ENCODE measurements around the gene FAR2. TPM values are rescaled to one million over a fixed set of nuclear protein-coding genes. Genes with fewer than 3 reads are reported as not detected.
"Not testable (repeated sequence)": the region's sequence is repeated elsewhere in the genome, so short reads cannot be mapped to it uniquely, and the experiment has no call there.

FAR2 gene
- total RNA-seq, 2 experiments from 2014 or later = 0.73 TPM; not detected in 1

GRCh38 chr12:29171421-29172258, 22.6 kb downstream of the FAR2 start:
- H2AFZ ChIP-seq (ENCODE audit: low read length) = no peak overlapping the region
- no peaks in the 10 kb centered on the region for H3K36me3 ChIP-seq (ENCODE audit: insufficient read depth, low read length)
- no peaks in the 10 kb centered on the region for H3K79me2 ChIP-seq (ENCODE audit: insufficient read depth, low read depth, low read length)
- no peaks in the 10 kb centered on the region for H4K20me1 ChIP-seq (ENCODE audit: insufficient read depth, low read length)
- H3K4me3 ChIP-seq (ENCODE audit: low read depth, low read length, poor library complexity, severe bottlenecking) = no peak overlapping the region
- H3K4me2 ChIP-seq (ENCODE audit: low read length) = no peak overlapping the region
- 0 out of 2 replicates have a peak, but pooled peaks cover 9% of the 10 kb centered on the region for H3K9me3 ChIP-seq (ENCODE audit: low read length)
- TF ChIP-seq CTCF (conservative IDR thresholded peaks at IDR 0.05; ENCODE audit: low read length) = no peak
- TF ChIP-seq EZH2phosphoT487 (IDR thresholded peaks at IDR 0.05; ENCODE audit: borderline replicate concordance, low read depth, low read length) = no peak
- no peak overlapping the region for H3K27ac ChIP-seq (ENCODE audit: low read depth, low read length, poor library complexity, severe bottlenecking)
- intact Hi-C loops (cut with micrococcal nuclease; ENCODE audit: unreplicated experiment) = no loop called here
- POLR2A ChIA-PET = no interaction called here
- H3K4me1 ChIP-seq (ENCODE audit: insufficient read depth, low read length, poor library complexity, severe bottlenecking) = no peaks in the 10 kb centered on the region
- DNase-seq (ENCODE audit: low spot score) = no peak
- CTCF ChIA-PET (ENCODE audit: unreplicated experiment) = no interaction called here
- H3K9me2 ChIP-seq (ENCODE audit: insufficient read depth, low read length) = no peaks in the 10 kb centered on the region
- no TSS peak for BruUV-seq (replicated peaks)

- no peaks in the 10 kb centered on the region for H3K4me1 ChIP-seq (ENCODE audit: insufficient read depth, low read length, poor library complexity, severe bottlenecking)
- no peaks in the 10 kb centered on the region for H4K20me1 ChIP-seq (ENCODE audit: insufficient read depth, low read length)
- ChIA-PET POLR2A (interaction anchor here (1.2 kb wide), 1 partner anchor 12 kb away, joined by 3 read pairs; no protein-coding TSS in a partner anchor), CTCF (ENCODE audit: unreplicated experiment) (no interaction called here)
- no peak overlapping the region for H3K4me3 ChIP-seq (ENCODE audit: low read depth, low read length, poor library complexity, severe bottlenecking)
- DNase-seq (ENCODE audit: low spot score) = no peak
- intact Hi-C loops (cut with micrococcal nuclease; ENCODE audit: unreplicated experiment) = no loop called here
- H3K9me2 ChIP-seq (ENCODE audit: insufficient read depth, low read length) = no peaks in the 10 kb centered on the region
- BruUV-seq (replicated peaks) = no TSS peak
- H3K27ac ChIP-seq (ENCODE audit: low read depth, low read length, poor library complexity, severe bottlenecking) = no peak overlapping the region
- H3K79me2 ChIP-seq (ENCODE audit: insufficient read depth, low read depth, low read length) = no peaks in the 10 kb centered on the region
- H3K36me3 ChIP-seq (ENCODE audit: insufficient read depth, low read length) = no peaks in the 10 kb centered on the region
- no peak overlapping the region for H3K4me2 ChIP-seq (ENCODE audit: low read length)
- H3K9me3 ChIP-seq (ENCODE audit: low read length) = no peaks in the 10 kb centered on the region
- TF ChIP-seq CTCF (conservative IDR thresholded peaks at IDR 0.05; ENCODE audit: low read length) = no peak
- no peak for TF ChIP-seq EZH2phosphoT487 (IDR thresholded peaks at IDR 0.05; ENCODE audit: borderline replicate concordance, low read depth, low read length)
- H2AFZ ChIP-seq (ENCODE audit: low read length) = no peak overlapping the region
Measured at GRCh38 chr12:29176941-29177340, 27.9 kb downstream of the FAR2 start.

GRCh38 chr12:29182247-29182646, 33.2 kb downstream of the FAR2 start:
- H3K9me3 ChIP-seq (ENCODE audit: low read length); H3K36me3 ChIP-seq (ENCODE audit: insufficient read depth, low read length); H3K4me3 ChIP-seq (ENCODE audit: low read depth, low read length, poor library complexity, severe bottlenecking); BruUV-seq (replicated peaks); H3K79me2 ChIP-seq (ENCODE audit: insufficient read depth, low read depth, low read length); H2AFZ ChIP-seq (ENCODE audit: low read length); CTCF ChIA-PET (ENCODE audit: unreplicated experiment); H3K4me1 ChIP-seq (ENCODE audit: insufficient read depth, low read length, poor library complexity, severe bottlenecking); H3K4me2 ChIP-seq (ENCODE audit: low read length); H3K9me2 ChIP-seq (ENCODE audit: insufficient read depth, low read length); intact Hi-C loops (cut with micrococcal nuclease; ENCODE audit: unreplicated experiment); POLR2A ChIA-PET; H3K27ac ChIP-seq (ENCODE audit: low read depth, low read length, poor library complexity, severe bottlenecking); H4K20me1 ChIP-seq (ENCODE audit: insufficient read depth, low read length); DNase-seq (ENCODE audit: low spot score): not testable (repeated sequence)
